Smooth muscle cell (in vitro differentiated cells): ENCODE results near the gene GNPTG. TPM values are rescaled to one million over a fixed set of nuclear protein-coding genes. Genes with fewer than 3 reads are reported as not detected.

Experiments
- DNase-seq: peaks from one replicate; lab custom pipeline; 2025; ENCODE audit not compliant: unreplicated experiment; lab: John Stamatoyannopoulos, UW
- H2AFZ ChIP-seq: fragments of 200-600 bp; sonication (generic); 2 replicates; pipeline ENCODE4 v1.6.0; 2016; ENCODE audit warnings: antibody characterized with exemption, low read depth, mild to moderate bottlenecking
- H3F3A ChIP-seq: fragments of 200-600 bp; sonication (generic); 2 replicates; pipeline ENCODE4 v1.6.0; 2017; ENCODE audit warnings: antibody characterized with exemption, low read depth
- H3K27ac ChIP-seq: fragments of 200-600 bp; sonication (generic); 2 replicates; pipeline ENCODE4 v1.5.1; 2016; ENCODE audit warnings: low read depth, mild to moderate bottlenecking
- H3K27me3 ChIP-seq: fragments of 200-600 bp; sonication (generic); 2 replicates; pipeline ENCODE4 v1.6.1; 2016; ENCODE audit warnings: low read depth, mild to moderate bottlenecking
- H3K36me3 ChIP-seq: fragments of 200-600 bp; sonication (generic); 2 replicates; pipeline ENCODE4 v1.5.1; 2016; ENCODE audit warnings: low read depth
- H3K4me1 ChIP-seq: fragments of 200-600 bp; sonication (generic); 2 replicates; pipeline ENCODE4 v1.5.1; 2016; ENCODE audit warnings: low read depth
- H3K4me2 ChIP-seq: fragments of 200-600 bp; sonication (generic); 2 replicates; pipeline ENCODE4 v1.6.0; 2016; ENCODE audit warnings: mild to moderate bottlenecking
- H3K4me3 ChIP-seq: fragments of 200-600 bp; sonication (generic); 2 replicates; pipeline ENCODE4 v1.5.1; 2016; ENCODE audit warnings: mild to moderate bottlenecking
- H3K79me2 ChIP-seq: fragments of 200-600 bp; sonication (generic); 2 replicates; pipeline ENCODE4 v1.6.0; 2016; ENCODE audit warnings: low read depth, mild to moderate bottlenecking
- H3K9ac ChIP-seq: fragments of 200-600 bp; sonication (generic); 2 replicates; pipeline ENCODE4 v1.6.0; 2016; ENCODE audit warnings: low read depth
- H3K9me3 ChIP-seq: fragments of 200-600 bp; sonication (generic); replicated peaks from 2 replicates; pipeline ENCODE4 v1.5.1; 2016; ENCODE audit warnings: low read depth
- H4K20me1 ChIP-seq: fragments of 200-600 bp; sonication (generic); 2 replicates; pipeline ENCODE4 v1.6.0; 2016; ENCODE audit warnings: low read depth
- WGBS: methylation state at CpG from one replicate; pipeline ENCODE4 v1.1.7; 2016; ENCODE audit warnings: low lambda C conversion rate; 5-methylcytosine and 5-hydroxymethylcytosine counted together
- polyA plus RNA-seq: library from polyadenylated mRNA; unstranded; fragments of >200 nt; fragmentation: Nextera tagmentation; extraction: Ambion mirVana; gene quantifications from 2 replicates; pipeline ENCODE4 v1.2.1, GENCODE V29; 2016
- total RNA-seq: library from RNA; depleted of rRNA; stranded (reverse); fragments of >200 nt; gene quantifications from 2 replicates; pipeline ENCODE4 v1.2.3, GENCODE V29; 2014
- TF ChIP-seq, protein P1 (sequence below): fragments of 200-600 bp; sonication (generic); IDR thresholded peaks from 2 replicates; pipeline ENCODE4 v1.5.1; 2017; ENCODE audit warnings: borderline replicate concordance, mild to moderate bottlenecking, antibody characterized with exemption; ENCODE audit not compliant: insufficient read depth, poor library complexity, severe bottlenecking

GNPTG gene
- total RNA-seq (28.0 and 34.4 TPM in 2 replicates), polyA plus RNA-seq (73.3 and 79.2 TPM in 2 replicates)

DNA sequence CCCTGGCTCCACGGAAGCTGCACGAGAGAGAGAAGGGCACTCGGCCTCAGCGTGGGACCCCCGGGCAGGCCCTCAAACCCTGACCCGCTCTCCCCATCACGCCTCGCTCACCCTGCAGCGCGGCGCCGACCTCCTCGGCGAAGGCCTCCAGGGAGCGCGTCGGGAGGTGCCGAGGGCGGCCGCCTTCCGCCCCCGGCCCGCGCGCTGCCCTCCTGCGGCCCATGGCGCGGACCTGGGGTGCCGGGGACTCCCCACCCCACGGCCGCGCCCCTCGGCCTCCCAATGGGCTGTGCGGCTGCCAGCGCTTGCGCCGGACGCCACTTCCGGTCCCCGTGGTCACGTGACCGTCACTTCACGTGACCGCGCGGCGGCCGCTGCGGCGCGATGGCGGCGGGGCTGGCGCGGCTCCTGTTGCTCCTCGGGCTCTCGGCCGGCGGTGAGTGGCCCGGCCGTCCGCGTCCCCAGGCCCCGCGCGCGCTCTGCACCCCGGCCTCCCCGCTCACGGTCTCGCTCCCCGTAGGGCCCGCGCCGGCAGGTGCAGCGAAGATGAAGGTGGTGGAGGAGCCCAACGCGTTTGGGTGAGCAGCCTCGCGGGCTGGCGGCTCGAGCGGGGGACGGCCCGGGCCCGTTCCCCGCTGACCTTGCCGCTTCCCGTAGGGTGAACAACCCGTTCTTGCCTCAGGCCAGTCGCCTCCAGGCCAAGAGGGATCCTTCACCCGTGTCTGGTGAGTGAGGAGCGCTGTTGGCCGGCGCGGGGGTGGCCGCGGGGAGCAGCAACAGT, at the start of gene GNPTG, which contains the start of gene TSR3:
TSS of gene GNPTG (plus strand) at position 350 of the 781 bp plus-strand sequence. CDS start at position 385, 35 bp downstream.
TSS of gene TSR3 (minus strand) at position 297 of the 781 bp plus-strand sequence. CDS start at position 223, 74 bp downstream.
- Histone ChIP-seq H3K4me2 (peak within 1 kb of the TSS; percentile 99), H4K20me1 (peaks cover 27% of the 10 kb centered on the region), H3K79me2 (peaks cover 62% of the 10 kb centered on the region), H3K9ac (peak within 1 kb of the TSS; percentile 91), H3K27ac (no peak within 1 kb of the TSS), H3K9me3 (no peaks in the 10 kb centered on the region), H3K27me3 (no peaks in the 10 kb centered on the region), H3F3A (no peaks in the 10 kb centered on the region), H3K36me3 (no peaks in the 10 kb centered on the region), H2AFZ (peak within 1 kb of the TSS; percentile 83), H3K4me3 (peak within 1 kb of the TSS; percentile 97), H3K4me1 (peaks cover 7% of the 10 kb centered on the region)
- TF ChIP-seq, protein P1, sequence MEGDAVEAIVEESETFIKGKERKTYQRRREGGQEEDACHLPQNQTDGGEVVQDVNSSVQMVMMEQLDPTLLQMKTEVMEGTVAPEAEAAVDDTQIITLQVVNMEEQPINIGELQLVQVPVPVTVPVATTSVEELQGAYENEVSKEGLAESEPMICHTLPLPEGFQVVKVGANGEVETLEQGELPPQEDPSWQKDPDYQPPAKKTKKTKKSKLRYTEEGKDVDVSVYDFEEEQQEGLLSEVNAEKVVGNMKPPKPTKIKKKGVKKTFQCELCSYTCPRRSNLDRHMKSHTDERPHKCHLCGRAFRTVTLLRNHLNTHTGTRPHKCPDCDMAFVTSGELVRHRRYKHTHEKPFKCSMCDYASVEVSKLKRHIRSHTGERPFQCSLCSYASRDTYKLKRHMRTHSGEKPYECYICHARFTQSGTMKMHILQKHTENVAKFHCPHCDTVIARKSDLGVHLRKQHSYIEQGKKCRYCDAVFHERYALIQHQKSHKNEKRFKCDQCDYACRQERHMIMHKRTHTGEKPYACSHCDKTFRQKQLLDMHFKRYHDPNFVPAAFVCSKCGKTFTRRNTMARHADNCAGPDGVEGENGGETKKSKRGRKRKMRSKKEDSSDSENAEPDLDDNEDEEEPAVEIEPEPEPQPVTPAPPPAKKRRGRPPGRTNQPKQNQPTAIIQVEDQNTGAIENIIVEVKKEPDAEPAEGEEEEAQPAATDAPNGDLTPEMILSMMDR, result no peak
- WGBS, result under 1% methylated on average over 76 of the region's 98 CpGs
- peak; percentile 54 for DNase-seq

DNA sequence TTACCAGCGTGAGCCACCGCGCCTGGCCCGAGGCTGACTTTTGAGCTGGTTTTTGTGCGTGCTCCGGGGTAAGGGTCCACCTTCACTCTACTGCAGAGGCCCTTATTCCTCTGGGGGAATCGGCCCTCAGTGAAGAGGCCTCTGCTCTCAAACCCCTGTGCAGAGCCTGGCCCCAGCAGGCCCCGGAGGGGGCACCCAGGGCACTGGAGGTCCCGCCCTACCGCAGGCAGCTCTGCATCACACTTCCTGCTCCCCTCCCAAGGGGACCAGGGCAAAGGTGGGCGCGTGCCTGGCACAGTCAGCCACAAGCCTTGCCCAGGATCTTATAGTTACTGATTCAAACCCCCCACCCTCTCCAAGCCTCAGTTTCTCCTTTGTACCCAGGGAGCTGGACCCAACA, 45.9 kb upstream of the GNPTG start:
- Histone ChIP-seq H3K4me3 (no peak overlapping the region), H3K27me3 (no peaks in the 10 kb centered on the region), H3K36me3 (no peaks in the 10 kb centered on the region), H3K9me3 (no peaks in the 10 kb centered on the region), H3F3A (peaks cover 5% of the 10 kb centered on the region), H3K27ac (no peak overlapping the region), H3K9ac (no peak overlapping the region), H2AFZ (no peak overlapping the region), H4K20me1 (peaks cover 9% of the 10 kb centered on the region), H3K79me2 (peaks cover 10% of the 10 kb centered on the region), H3K4me1 (peaks cover under 1% of the 10 kb centered on the region), H3K4me2 (no peak overlapping the region)
- no peak for DNase-seq
- 90% methylated on average over 12 of the region's 12 CpGs for WGBS
- TF ChIP-seq, protein P1, result no peak

- no peak overlapping the region for H3K4me3 ChIP-seq
- peaks cover 14% of the 10 kb centered on the region for H4K20me1 ChIP-seq
- H3K4me1 ChIP-seq, result peaks cover 6% of the 10 kb centered on the region
- H3K9me3 ChIP-seq, result no peaks in the 10 kb centered on the region
- DNase-seq, result no peak
- H3K4me2 ChIP-seq, result no peak overlapping the region
- H3K9ac ChIP-seq, result no peak overlapping the region
- H3F3A ChIP-seq, result peaks cover 5% of the 10 kb centered on the region
- 73% methylated on average over 4 of the region's 4 CpGs for WGBS
- TF ChIP-seq, protein P1, result no peak
- H3K27ac ChIP-seq, result no peak overlapping the region
- H3K36me3 ChIP-seq, result no peaks in the 10 kb centered on the region
- H2AFZ ChIP-seq, result no peak overlapping the region
- peaks cover 15% of the 10 kb centered on the region for H3K79me2 ChIP-seq
- no peaks in the 10 kb centered on the region for H3K27me3 ChIP-seq
These were observed 45.4 kb upstream of the GNPTG start for GRCh38 chr16:1306334-1306733.
